Activated naive CD8-positive, alpha-beta T cell (primary cell): Measurements from ENCODE around the gene HDAC2.
"Not testable (repeated sequence)": the region's sequence is repeated elsewhere in the genome, so short reads cannot be mapped to it uniquely, and the experiment has no call there.

Experiments
- H3K27ac Mint-ChIP-seq: one replicate; pipeline ENCODE4 v1.8.0; 2021; ENCODE audit warnings: mixed read lengths
- H3K27me3 Mint-ChIP-seq: one replicate; pipeline ENCODE4 v1.8.0; 2021; ENCODE audit warnings: mixed read lengths
- H3K36me3 Mint-ChIP-seq: one replicate; pipeline ENCODE4 v1.8.0; 2021; ENCODE audit warnings: mixed read lengths
- H3K4me1 Mint-ChIP-seq: one replicate; pipeline ENCODE4 v1.8.0; 2021; ENCODE audit warnings: low read depth, mixed read lengths
- H3K4me3 Mint-ChIP-seq: one replicate; pipeline ENCODE4 v1.8.0; 2021; ENCODE audit warnings: mild to moderate bottlenecking, mixed read lengths
- H3K9me3 Mint-ChIP-seq: one replicate; pipeline ENCODE4 v1.8.0; 2021; ENCODE audit warnings: low read depth, mixed read lengths

HDAC2 gene

GRCh38 chr6:113989675-113990074, 18.7 kb upstream of the HDAC2 start:
- H3K36me3 Mint-ChIP-seq: peaks cover 3% of the 10 kb centered on the region
- no peaks in the 10 kb centered on the region for H3K27me3 Mint-ChIP-seq
- H3K27ac Mint-ChIP-seq: no peak overlapping the region
- no peaks in the 10 kb centered on the region for H3K9me3 Mint-ChIP-seq
- no peak overlapping the region for H3K4me3 Mint-ChIP-seq
- no peaks in the 10 kb centered on the region for H3K4me1 Mint-ChIP-seq

- H3K4me1 Mint-ChIP-seq, H3K4me3 Mint-ChIP-seq, H3K27me3 Mint-ChIP-seq, H3K27ac Mint-ChIP-seq, H3K36me3 Mint-ChIP-seq, H3K9me3 Mint-ChIP-seq: not testable (repeated sequence)
Measured at GRCh38 chr6:113982675-113983074, 11.7 kb upstream of the HDAC2 start.

GRCh38 chr6:113982055-113982550, 11.2 kb upstream of the HDAC2 start:
- Mint-ChIP-seq H3K9me3 (no peaks in the 10 kb centered on the region), H3K27me3 (peaks cover 3% of the 10 kb centered on the region), H3K4me3 (no peak overlapping the region), H3K36me3 (peaks cover 5% of the 10 kb centered on the region), H3K4me1 (no peaks in the 10 kb centered on the region), H3K27ac (no peak overlapping the region)

- no peak overlapping the region for H3K4me3 Mint-ChIP-seq
- H3K27ac Mint-ChIP-seq: no peak overlapping the region
- peaks cover 3% of the 10 kb centered on the region for H3K27me3 Mint-ChIP-seq
- no peaks in the 10 kb centered on the region for H3K4me1 Mint-ChIP-seq
- H3K36me3 Mint-ChIP-seq: peaks cover 5% of the 10 kb centered on the region
- H3K9me3 Mint-ChIP-seq: no peaks in the 10 kb centered on the region
Measured at GRCh38 chr6:113980937-113981554, 10.1 kb upstream of the HDAC2 start.

GRCh38 chr6:113979937-113980336, 9.0 kb upstream of the HDAC2 start:
- no peaks in the 10 kb centered on the region for H3K9me3 Mint-ChIP-seq
- H3K27ac Mint-ChIP-seq: no peak overlapping the region
- no peaks in the 10 kb centered on the region for H3K4me1 Mint-ChIP-seq
- no peak overlapping the region for H3K4me3 Mint-ChIP-seq
- peaks cover 3% of the 10 kb centered on the region for H3K27me3 Mint-ChIP-seq
- peaks cover 5% of the 10 kb centered on the region for H3K36me3 Mint-ChIP-seq

DNA sequence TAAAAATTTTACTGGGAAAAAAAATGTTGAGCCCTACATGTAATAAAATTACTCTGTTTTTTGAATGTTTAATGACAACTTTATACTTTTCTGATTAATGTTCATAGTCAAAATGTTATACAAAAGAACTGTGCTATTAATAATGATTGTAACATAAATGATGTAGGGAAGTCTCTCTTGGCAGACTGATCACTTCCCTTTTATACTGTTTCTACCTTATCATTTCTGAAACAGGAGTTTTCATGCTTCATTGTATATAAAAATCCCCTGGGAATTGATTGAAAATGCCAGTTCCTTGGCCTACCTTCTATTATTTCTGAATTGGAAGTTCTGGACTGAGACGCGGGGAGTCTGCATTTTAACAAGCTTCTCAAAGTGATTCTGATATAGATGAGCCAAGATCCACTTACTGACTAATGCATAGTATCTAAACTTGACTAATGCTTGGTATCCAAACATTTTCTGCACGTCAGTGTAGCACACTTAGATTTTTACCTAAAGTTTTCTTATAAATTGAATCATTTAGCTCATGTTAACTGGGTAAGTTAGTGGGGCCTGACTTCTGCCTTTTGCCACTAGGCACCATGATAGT, 7.2 kb upstream of the HDAC2 start:
- H3K9me3 Mint-ChIP-seq: no peaks in the 10 kb centered on the region
- H3K27me3 Mint-ChIP-seq: peaks cover 2% of the 10 kb centered on the region
- H3K36me3 Mint-ChIP-seq: peaks cover 2% of the 10 kb centered on the region
- H3K4me1 Mint-ChIP-seq: no peaks in the 10 kb centered on the region
- H3K4me3 Mint-ChIP-seq: no peak overlapping the region
- no peak overlapping the region for H3K27ac Mint-ChIP-seq

DNA sequence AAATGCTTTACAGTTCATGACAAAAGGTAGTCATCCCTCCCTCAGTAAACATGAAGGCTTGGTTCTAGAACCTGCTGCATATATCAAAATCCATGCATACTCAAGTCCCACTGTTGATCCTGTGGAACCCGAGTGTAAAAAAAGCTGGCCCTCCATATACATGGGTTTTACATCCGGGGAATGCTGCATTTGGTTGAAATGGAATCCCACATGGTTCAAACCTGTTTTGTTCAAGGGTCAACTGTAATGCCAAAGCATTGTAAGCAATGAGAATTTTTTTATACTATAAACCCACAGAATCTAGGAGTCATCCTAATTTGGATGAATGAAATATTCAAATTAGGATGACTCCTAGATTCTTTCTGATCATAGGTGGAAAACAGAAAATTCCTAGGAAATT, 5.9 kb upstream of the HDAC2 start:
- Mint-ChIP-seq H3K4me3 (no peak overlapping the region), H3K27me3 (peaks cover under 1% of the 10 kb centered on the region), H3K27ac (no peak overlapping the region), H3K9me3 (no peaks in the 10 kb centered on the region), H3K4me1 (peaks cover 7% of the 10 kb centered on the region), H3K36me3 (peaks cover 2% of the 10 kb centered on the region)

DNA sequence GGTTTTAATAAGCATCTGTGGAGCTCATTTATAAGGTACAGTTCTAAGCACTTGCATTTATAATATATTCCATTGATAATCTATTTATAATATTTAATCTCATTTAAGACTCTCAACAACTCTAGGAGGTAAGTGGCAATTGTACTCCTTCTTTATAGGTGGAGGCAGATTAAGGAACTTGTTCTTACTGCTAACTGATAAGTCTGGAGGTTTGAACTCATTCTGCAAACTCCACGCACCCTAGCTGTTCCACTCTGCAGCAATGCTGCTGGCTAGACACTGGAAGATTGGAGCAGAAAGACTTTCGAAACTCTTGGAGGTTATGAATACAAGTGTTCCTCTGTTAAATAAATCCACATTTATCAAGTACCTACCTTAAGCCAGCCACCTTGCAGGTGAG, 793 bp upstream of the HDAC2 start:
- H3K4me3 Mint-ChIP-seq: peak overlapping the region; percentile 98

GRCh38 chr6:113969888-113970804, 802 bp downstream of the HDAC2 start:
- peak overlapping the region; percentile 98 for H3K4me3 Mint-ChIP-seq
- peaks cover 50% of the 10 kb centered on the region for H3K4me1 Mint-ChIP-seq
- H3K36me3 Mint-ChIP-seq: no peaks in the 10 kb centered on the region
- H3K27me3 Mint-ChIP-seq: no peaks in the 10 kb centered on the region
- H3K27ac Mint-ChIP-seq: peak overlapping the region; percentile 96
- H3K9me3 Mint-ChIP-seq: no peaks in the 10 kb centered on the region

More for the DNA sequence above, 793 bp upstream of the HDAC2 start:
- no peaks in the 10 kb centered on the region for H3K27me3 Mint-ChIP-seq
- H3K9me3 Mint-ChIP-seq: no peaks in the 10 kb centered on the region
- H3K4me1 Mint-ChIP-seq: peaks cover 40% of the 10 kb centered on the region
- H3K27ac Mint-ChIP-seq: peak overlapping the region; percentile 96
- no peaks in the 10 kb centered on the region for H3K36me3 Mint-ChIP-seq

- no peaks in the 10 kb centered on the region for H3K27me3 Mint-ChIP-seq
- H3K36me3 Mint-ChIP-seq: no peaks in the 10 kb centered on the region
- H3K4me1 Mint-ChIP-seq: peaks cover 66% of the 10 kb centered on the region
- H3K9me3 Mint-ChIP-seq: no peaks in the 10 kb centered on the region
- peak overlapping the region; percentile 98 for H3K4me3 Mint-ChIP-seq
- peak overlapping the region; percentile 37 for H3K27ac Mint-ChIP-seq
Measured at GRCh38 chr6:113968472-113968871, 2.5 kb downstream of the HDAC2 start.

DNA sequence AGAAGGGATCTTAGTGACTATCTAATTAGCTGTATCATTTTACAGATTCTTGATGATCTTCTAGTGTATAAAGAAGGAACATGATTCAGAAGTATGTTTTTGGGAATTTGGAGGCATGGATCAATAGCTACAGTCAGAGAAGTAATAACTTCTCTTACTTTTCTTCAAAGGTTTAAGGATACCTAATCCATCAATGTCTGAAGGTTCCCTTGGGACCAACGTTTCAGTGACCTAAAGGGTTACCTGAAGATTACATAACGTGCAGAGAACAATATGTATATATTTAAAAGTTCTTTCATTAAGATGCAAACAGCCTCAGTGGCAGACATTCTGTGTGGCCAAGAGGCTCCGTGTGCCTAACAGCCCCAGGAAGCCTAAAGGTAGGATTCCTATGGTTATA, 3.2 kb downstream of the HDAC2 start:
- H3K4me1 Mint-ChIP-seq: peaks cover 68% of the 10 kb centered on the region
- peak overlapping the region; percentile 98 for H3K4me3 Mint-ChIP-seq
- no peaks in the 10 kb centered on the region for H3K9me3 Mint-ChIP-seq
- no peaks in the 10 kb centered on the region for H3K36me3 Mint-ChIP-seq
- no peak overlapping the region for H3K27ac Mint-ChIP-seq
- H3K27me3 Mint-ChIP-seq: no peaks in the 10 kb centered on the region

DNA sequence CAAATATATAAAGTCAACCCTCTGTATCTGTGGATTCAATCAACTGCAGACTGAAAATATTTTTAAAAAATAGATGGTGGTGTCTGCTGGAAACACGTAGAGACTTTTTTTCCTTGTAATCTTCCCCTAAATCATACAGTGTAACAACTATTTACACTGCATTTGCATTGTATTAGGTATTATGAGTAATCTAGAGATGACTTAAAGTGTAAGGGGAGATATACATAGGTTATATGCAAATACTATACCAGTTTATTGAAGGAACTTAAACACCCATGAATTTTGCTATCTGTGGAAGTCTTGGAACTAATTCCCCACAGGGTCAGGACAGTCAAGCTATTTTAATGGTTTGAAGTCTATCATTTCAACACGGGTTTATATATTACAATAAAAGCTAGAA, 10.2 kb downstream of the HDAC2 start:
- Mint-ChIP-seq H3K9me3 (no peaks in the 10 kb centered on the region), H3K4me1 (peaks cover 51% of the 10 kb centered on the region), H3K27ac (no peak overlapping the region), H3K27me3 (no peaks in the 10 kb centered on the region), H3K36me3 (peaks cover 5% of the 10 kb centered on the region), H3K4me3 (no peak overlapping the region)

GRCh38 chr6:113959235-113959634, 11.7 kb downstream of the HDAC2 start:
- Mint-ChIP-seq H3K4me1 (peaks cover 38% of the 10 kb centered on the region), H3K27me3 (no peaks in the 10 kb centered on the region), H3K4me3 (no peak overlapping the region), H3K9me3 (no peaks in the 10 kb centered on the region), H3K27ac (no peak overlapping the region), H3K36me3 (peaks cover 8% of the 10 kb centered on the region)

DNA sequence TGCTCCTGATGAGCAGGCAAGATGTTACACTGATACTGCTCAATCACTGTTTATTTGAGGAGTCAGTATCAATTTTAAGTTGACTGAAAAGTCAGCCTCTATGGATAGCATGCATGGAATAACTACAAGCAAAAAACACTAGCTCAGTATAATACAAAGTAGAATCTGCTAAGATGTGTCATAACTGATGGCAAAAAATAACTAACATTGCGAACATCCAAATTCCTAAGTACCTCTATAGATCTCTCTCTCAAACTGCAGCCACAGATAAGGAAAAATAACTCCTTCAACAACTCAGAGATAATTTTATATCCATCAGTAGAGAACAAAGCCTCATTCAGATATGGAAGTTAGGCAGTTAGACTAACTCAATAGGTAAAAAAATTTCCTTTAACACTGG, 16.3 kb downstream of the HDAC2 start:
- Mint-ChIP-seq H3K27ac (no peak overlapping the region), H3K4me1 (peaks cover 4% of the 10 kb centered on the region), H3K36me3 (peaks cover 10% of the 10 kb centered on the region), H3K4me3 (no peak overlapping the region), H3K27me3 (no peaks in the 10 kb centered on the region), H3K9me3 (no peaks in the 10 kb centered on the region)

DNA sequence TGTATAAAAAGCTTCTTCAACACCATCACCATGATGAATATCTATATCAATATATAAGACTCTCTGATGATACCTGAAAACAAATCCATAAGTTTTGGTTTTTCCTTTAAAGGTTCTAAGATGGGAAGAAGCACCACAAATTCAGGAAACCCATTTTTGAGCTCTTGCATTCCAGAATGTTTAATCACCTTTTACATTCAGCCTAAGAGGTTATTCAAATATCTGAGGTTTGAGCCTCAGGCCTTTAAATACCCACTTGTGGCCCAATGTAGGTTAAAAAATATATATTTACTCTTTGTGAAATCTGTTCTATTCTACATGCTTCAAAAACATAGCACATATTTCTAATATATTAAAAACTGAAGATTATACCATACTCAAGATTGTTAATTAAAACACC, 17.6 kb downstream of the HDAC2 start:
- H3K27me3 Mint-ChIP-seq: no peaks in the 10 kb centered on the region
- H3K36me3 Mint-ChIP-seq: peaks cover 7% of the 10 kb centered on the region
- H3K4me3 Mint-ChIP-seq: no peak overlapping the region
- H3K27ac Mint-ChIP-seq: no peak overlapping the region
- no peaks in the 10 kb centered on the region for H3K9me3 Mint-ChIP-seq
- no peaks in the 10 kb centered on the region for H3K4me1 Mint-ChIP-seq
